HepG2 (cell line): Measurements from ENCODE around the gene CARMIL1. TPM values are rescaled to one million over a fixed set of nuclear protein-coding genes. Genes with fewer than 3 reads are reported as not detected.

ENCODE experiments used
- ATAC-seq: fragments of 200-7000 bp; cut with Tn5 transposase; 3 replicates; pipeline ENCODE4 v1.9.1; 2020; ENCODE audit warnings: mild to moderate bottlenecking, moderate library complexity
- BruUV-seq: library from RNA; stranded (reverse); fragments of 400-500 nt; replicated peaks from 2 replicates; lab custom pipeline; 2021; lab: Mats Ljungman, UMichigan
- CTCF ChIA-PET: fragments of 300-600 bp; formaldehyde crosslinking; extraction: SDS; loops from one replicate; lab custom pipeline; 2021; ENCODE audit warnings: low total read pairs, inconsistent platforms, low intra/inter-chr PET ratio; lab: Yijun Ruan, JAX
- POLR2A ChIA-PET: fragments of 350-600 bp; sonication (Branson Sonifier 250); formaldehyde crosslinking; loops from one replicate; lab custom pipeline; 2020; ENCODE audit warnings: antibody characterized with exemption, inconsistent platforms; lab: Yijun Ruan, JAX
- DNase-seq: peaks from one replicate; pipeline ENCODE4 v3.0.0-alpha.2; 2015; ENCODE audit warnings: low spot score
- FAIRE-seq: peaks from 3 replicates; lab custom pipeline; 2011; peaks lifted over from hg19 to GRCh38; lab: Jason Lieb, UNC
- H2AFZ ChIP-seq: one replicate; pipeline ENCODE4 v1.6.1; 2011; ENCODE audit warnings: low read length, inconsistent platforms
- H3K27ac ChIP-seq: fragments of 300-600 bp; 3 replicates; pipeline ENCODE4 v1.8.0; 2011; ENCODE audit warnings: mixed run types, mild to moderate bottlenecking, mixed read lengths, low read length, inconsistent platforms; ENCODE audit not compliant: insufficient read depth; ENCODE audit errors: extremely low read length
- H3K27me3 ChIP-seq, 2 experiments: fragments of 200-600 bp in 1 of 2; 2 replicates in 1 of 2; 3 replicates in 1 of 2; pipeline versions ENCODE4 v1.6.0 to v1.8.0; 2011; ENCODE audit warnings: low read length in 2 of 2, mild to moderate bottlenecking in 2 of 2, moderate library complexity in 2 of 2, inconsistent platforms in 1 of 2; ENCODE audit not compliant: insufficient read depth in 2 of 2, control insufficient read depth in 1 of 2
- H3K36me3 ChIP-seq, 2 experiments: fragments of 200-600 bp in 1 of 2; replicated peaks in 1 of 2; 2 replicates in 1 of 2; 3 replicates in 1 of 2; pipeline versions ENCODE4 v1.5.1 to v1.8.0; 2011; ENCODE audit warnings: low read length in 2 of 2, inconsistent platforms in 1 of 2; ENCODE audit not compliant: insufficient read depth in 2 of 2, control insufficient read depth in 1 of 2
- H3K4me1 ChIP-seq: 2 replicates; pipeline ENCODE4 v1.5.1; 2012; ENCODE audit warnings: low read length, inconsistent platforms; ENCODE audit not compliant: insufficient read depth
- H3K4me2 ChIP-seq: 2 replicates; pipeline ENCODE4 v1.6.0; 2011; ENCODE audit warnings: low read depth, low read length, inconsistent platforms
- H3K4me3 ChIP-seq, 3 experiments: fragments of 200-600 bp in 1 of 3; sonication (generic), shearing (Covaris generic) in 1 of 3; replicated peaks in 1 of 3; 2 replicates each; pipeline ENCODE4 v1.5.1; 2011 to 2016; ENCODE audit warnings: low read length in 3 of 3, inconsistent platforms in 2 of 3, low read depth in 2 of 3, mild to moderate bottlenecking in 2 of 3, control low read depth in 1 of 3, mixed read lengths in 1 of 3; ENCODE audit not compliant: insufficient read depth in 1 of 3
- H3K79me2 ChIP-seq: one replicate; pipeline ENCODE4 v1.6.1; 2011; ENCODE audit warnings: low read length, inconsistent platforms; ENCODE audit not compliant: insufficient read depth
- H3K9ac ChIP-seq: 2 replicates; pipeline ENCODE4 v1.6.0; 2011; ENCODE audit warnings: mild to moderate bottlenecking, low read depth, low read length, inconsistent platforms; ENCODE audit not compliant: insufficient read depth
- H3K9me3 ChIP-seq: 2 replicates; pipeline ENCODE4 v1.5.1; 2012; ENCODE audit warnings: mild to moderate bottlenecking, low read length
- H4K20me1 ChIP-seq: 2 replicates; pipeline ENCODE4 v1.6.0; 2011; ENCODE audit warnings: inconsistent platforms, mild to moderate bottlenecking, low read length, moderate library complexity; ENCODE audit not compliant: insufficient read depth
- DR1 ChIP-seq: sonication (generic); formaldehyde crosslinking; IDR thresholded peaks from 2 replicates; pipeline ENCODE4 v1.8.0; 2021; ENCODE audit warnings: mild to moderate bottlenecking, missing genetic modification reagents, inconsistent platforms
- RELA ChIP-seq: sonication (generic); formaldehyde crosslinking; IDR thresholded peaks from 2 replicates; pipeline ENCODE4 v1.4.0; 2020; ENCODE audit warnings: missing genetic modification reagents
- SOX13 ChIP-seq, 3 experiments: fragments of 450-650 bp in 1 of 3; sonication (generic) in 1 of 3; formaldehyde crosslinking in 1 of 3; IDR thresholded peaks in 2 of 3; conservative IDR thresholded peaks in 1 of 3; 2 replicates each; pipeline versions ENCODE4 v1.5.0 to v1.6.1; 2016 to 2020; ENCODE audit warnings: antibody characterized with exemption in 1 of 3, mild to moderate bottlenecking in 1 of 3, missing compliant biosample characterization in 1 of 3, missing genetic modification reagents in 1 of 3, moderate library complexity in 1 of 3
- XRCC5 ChIP-seq: fragments of 200-400 bp; formaldehyde crosslinking; optimal IDR thresholded peaks from 2 replicates; pipeline ENCODE3; 2017; ENCODE audit warnings: mild to moderate bottlenecking, low read length
- ZMYM2 ChIP-seq: sonication (generic); formaldehyde crosslinking; IDR thresholded peaks from 2 replicates; pipeline ENCODE4 v1.8.0; 2022; ENCODE audit warnings: mild to moderate bottlenecking, missing genetic modification reagents
- ZNF564 ChIP-seq: sonication (generic); formaldehyde crosslinking; IDR thresholded peaks from 2 replicates; pipeline ENCODE4 v1.8.1; 2023; ENCODE audit warnings: mild to moderate bottlenecking, missing genetic modification reagents
- ZZZ3 ChIP-seq: sonication (generic); formaldehyde crosslinking; IDR thresholded peaks from 2 replicates; pipeline ENCODE4 v1.4.0; 2020; ENCODE audit warnings: missing genetic modification reagents, mild to moderate bottlenecking, borderline replicate concordance
- WGBS: methylation state at CpG from one replicate; pipeline ENCODE4 v1.1.6; 2017; ENCODE audit warnings: low lambda C conversion rate; 5-methylcytosine and 5-hydroxymethylcytosine counted together
- in situ Hi-C: cut with HindIII; loops from 2 replicates; pipeline ENCODE4 v1.10.0; 2017; ENCODE audit warnings: low pct_unique_long_range_greater_than_20kb; ENCODE audit not compliant: extremely low pct_ligation_motif_present
- intact Hi-C: fragments of 100-400 bp; cut with micrococcal nuclease; formaldehyde crosslinking; loops from one replicate; pipeline ENCODE4 v1.10.0; 2022; ENCODE audit not compliant: unreplicated experiment
- polyA plus RNA-seq, 8 experiments: library from polyadenylated mRNA; depleted of rRNA in 3 of 8; stranded (reverse) in 7 of 8; unstranded in 1 of 8; fragments of >200 nt; fragmentation: Illumina TruSeq in 4 of 8; extraction: Trizol in 4 of 8; gene quantifications; 2 replicates each; pipeline versions ENCODE4 v1.2.1 to v1.2.3, GENCODE V29; 2011 to 2016; ENCODE audit warnings: low read depth in 4 of 8, missing spikeins in 1 of 8, mixed read lengths in 1 of 8; ENCODE audit not compliant: insufficient read depth in 1 of 8
- total RNA-seq, 5 experiments: library from RNA; depleted of rRNA; stranded (reverse); fragments of >200 nt; fragmentation: Illumina TruSeq; extraction: Trizol; gene quantifications; 2 replicates each; pipeline ENCODE4 v1.2.3, GENCODE V29; 2016; ENCODE audit warnings: low read depth in 1 of 5
- TF ChIP-seq, protein P1 (sequence below): sonication (generic); formaldehyde crosslinking; IDR thresholded peaks from 2 replicates; pipeline ENCODE4 v1.8.1; 2023; ENCODE audit warnings: missing genetic modification reagents, mild to moderate bottlenecking, borderline replicate concordance
- TF ChIP-seq, protein P2 (sequence below): sonication (generic); formaldehyde crosslinking; IDR thresholded peaks from 2 replicates; pipeline ENCODE4 v1.5.0; 2020; ENCODE audit warnings: mild to moderate bottlenecking, missing genetic modification reagents

Gene CARMIL1
- total and polyA plus RNA-seq, 2 of the 13 experiments (the other 11 are each of a cell fraction or from before 2014, with no cell fraction given), result 1.8 to 2.6 TPM

GRCh38 chr6:25375125-25375524, 96.0 kb downstream of the CARMIL1 start (continued):
- TF ChIP-seq RELA (CRISPR knock-in tag), result no peak
- no peak for TF ChIP-seq XRCC5

DNA sequence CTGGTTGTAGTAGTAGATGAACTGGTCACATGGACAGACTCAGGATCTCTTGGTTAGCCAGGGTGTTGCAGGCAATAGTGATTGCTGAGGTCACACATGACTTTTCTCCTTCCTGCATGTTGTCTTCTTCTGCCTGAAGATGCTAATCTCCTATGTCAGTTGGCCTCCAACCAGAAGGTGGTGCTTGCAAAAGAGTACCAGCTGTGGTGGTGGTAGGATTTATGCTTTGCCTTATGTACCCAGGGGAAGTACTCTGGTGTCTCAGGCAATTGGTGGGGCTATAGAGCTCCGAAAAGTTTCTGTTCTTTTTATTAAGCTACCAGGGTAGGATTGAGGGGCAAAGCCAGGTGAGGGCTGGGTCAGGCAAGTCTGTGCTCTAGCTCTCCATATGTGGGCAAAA, 98.5 kb downstream of the CARMIL1 start:
- in situ Hi-C loops, result no loop called here
- ChIA-PET POLR2A (no interaction called here), CTCF (no interaction called here)
- no peak for FAIRE-seq
- H3K27me3 ChIP-seq, result no peaks in the 10 kb centered on the region
- intact Hi-C loops, result no loop called here
- no peak for DNase-seq
- TF ChIP-seq, protein P1, sequence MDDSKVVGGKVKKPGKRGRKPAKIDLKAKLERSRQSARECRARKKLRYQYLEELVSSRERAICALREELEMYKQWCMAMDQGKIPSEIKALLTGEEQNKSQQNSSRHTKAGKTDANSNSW (CRISPR knock-in tag), result no peak
- no peak for TF ChIP-seq ZNF564 (CRISPR knock-in tag)
- no peak for TF ChIP-seq ZMYM2
- no peak overlapping the region for H3K27ac ChIP-seq
- H3K79me2 ChIP-seq, result no peaks in the 10 kb centered on the region
- H3K36me3 ChIP-seq, result no peaks in the 10 kb centered on the region
- no TSS peak for BruUV-seq
- no peak overlapping the region for H3K4me2 ChIP-seq
- H3K9ac ChIP-seq, result no peak overlapping the region
- H3K9me3 ChIP-seq, result no peaks in the 10 kb centered on the region
- 29% methylated on average over 1 of the region's 1 CpG for WGBS
- no peak overlapping the region for H3K4me3 ChIP-seq
- H3K4me1 ChIP-seq, result no peaks in the 10 kb centered on the region
- H4K20me1 ChIP-seq, result no peaks in the 10 kb centered on the region
- H2AFZ ChIP-seq, result no peak overlapping the region
- no peak for ATAC-seq

- CTCF ChIA-PET, result no interaction called here
Measured at GRCh38 chr6:25381077-25381476, 101.9 kb downstream of the CARMIL1 start.

More at GRCh38 chr6:25381077-25381476, 101.9 kb downstream of the CARMIL1 start:
- H3K79me2 ChIP-seq, result no peaks in the 10 kb centered on the region
- no peak overlapping the region for H3K4me2 ChIP-seq
- intact Hi-C loops, result no loop called here
- no peaks in the 10 kb centered on the region for H3K9me3 ChIP-seq
- ATAC-seq (no peak), DNase-seq (no peak)
- H3K27ac ChIP-seq, result no peak overlapping the region
- no peak overlapping the region for H3K9ac ChIP-seq
- WGBS, result 4% methylated on average over 1 of the region's 1 CpG
- in situ Hi-C loops, result no loop called here
- H3K4me1 ChIP-seq, result no peaks in the 10 kb centered on the region
- H3K27me3 ChIP-seq, result no peaks in the 10 kb centered on the region
- no TSS peak for BruUV-seq
- TF ChIP-seq SOX13 (IDR thresholded peaks at IDR 0.05) (no peak), SOX13 (CRISPR knock-in tag; conservative IDR thresholded peaks at IDR 0.05 in 1 of 2, IDR thresholded peaks at IDR 0.05 in 1 of 2) (no peak), ZZZ3 (no peak), DR1 (CRISPR knock-in tag) (no peak)
- TF ChIP-seq, protein P2, sequence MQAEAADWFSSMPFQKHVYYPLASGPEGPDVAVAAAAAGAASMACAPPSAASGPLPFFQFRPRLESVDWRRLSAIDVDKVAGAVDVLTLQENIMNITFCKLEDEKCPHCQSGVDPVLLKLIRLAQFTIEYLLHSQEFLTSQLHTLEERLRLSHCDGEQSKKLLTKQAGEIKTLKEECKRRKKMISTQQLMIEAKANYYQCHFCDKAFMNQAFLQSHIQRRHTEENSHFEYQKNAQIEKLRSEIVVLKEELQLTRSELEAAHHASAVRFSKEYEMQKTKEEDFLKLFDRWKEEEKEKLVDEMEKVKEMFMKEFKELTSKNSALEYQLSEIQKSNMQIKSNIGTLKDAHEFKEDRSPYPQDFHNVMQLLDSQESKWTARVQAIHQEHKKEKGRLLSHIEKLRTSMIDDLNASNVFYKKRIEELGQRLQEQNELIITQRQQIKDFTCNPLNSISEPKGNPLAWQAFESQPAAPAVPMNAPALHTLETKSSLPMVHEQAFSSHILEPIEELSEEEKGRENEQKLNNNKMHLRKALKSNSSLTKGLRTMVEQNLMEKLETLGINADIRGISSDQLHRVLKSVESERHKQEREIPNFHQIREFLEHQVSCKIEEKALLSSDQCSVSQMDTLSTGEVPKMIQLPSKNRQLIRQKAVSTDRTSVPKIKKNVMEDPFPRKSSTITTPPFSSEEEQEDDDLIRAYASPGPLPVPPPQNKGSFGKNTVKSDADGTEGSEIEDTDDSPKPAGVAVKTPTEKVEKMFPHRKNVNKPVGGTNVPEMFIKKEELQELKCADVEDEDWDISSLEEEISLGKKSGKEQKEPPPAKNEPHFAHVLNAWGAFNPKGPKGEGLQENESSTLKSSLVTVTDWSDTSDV (CRISPR knock-in tag), result no peak
- TF ChIP-seq, all 625 proteins: peak for 0
- H3K4me3 ChIP-seq, result no peak overlapping the region
- H3K36me3 ChIP-seq, result no peaks in the 10 kb centered on the region
- FAIRE-seq, result no peak
- POLR2A ChIA-PET, result no interaction called here
- no peaks in the 10 kb centered on the region for H4K20me1 ChIP-seq
- H2AFZ ChIP-seq, result no peak overlapping the region
